Colonic mucosa (tissue), 4 donors: ENCODE measurements around the gene PARK7. TPM values are rescaled to one million over a fixed set of nuclear protein-coding genes. Genes with fewer than 3 reads are reported as not detected.

Source experiments
- DNase-seq: peaks from one replicate; pipeline ENCODE4 v3.0.0-alpha.2; 2020
- H3K27ac ChIP-seq: fragments of 200-600 bp; one replicate; pipeline ENCODE4 v1.8.0; 2021
- H3K27me3 ChIP-seq: fragments of 200-600 bp; one replicate; pipeline ENCODE4 v1.8.0; 2021
- H3K36me3 ChIP-seq: fragments of 200-600 bp; one replicate; pipeline ENCODE4 v1.8.0; 2021
- H3K4me1 ChIP-seq: fragments of 200-600 bp; one replicate; pipeline ENCODE4 v1.8.0; 2021; ENCODE audit warnings: mild to moderate bottlenecking
- H3K4me3 ChIP-seq: fragments of 200-600 bp; one replicate; pipeline ENCODE4 v1.8.0; 2021
- H3K9ac ChIP-seq, 2 donors: one replicate each; pipeline ENCODE4 v1.7.0; 2013; ENCODE audit warnings: control low read depth in 2 of 2, low read depth in 2 of 2, low read length in 2 of 2
- H3K9me3 ChIP-seq: fragments of 200-600 bp; one replicate; pipeline ENCODE4 v1.8.0; 2021
- intact Hi-C: fragments of 100-400 bp; cut with DNase I; formaldehyde crosslinking; loops from one replicate; pipeline ENCODE4 v1.14.1; 2022
- total RNA-seq, 2 donors: library from RNA; stranded (reverse); fragmentation: NEBNext Ultra II Directional in 1 of 2; extraction: Animal tissue kit (Norgen Biotek cat#: 25700) in 1 of 2; gene quantifications; one replicate each; pipeline ENCODE4 v1.2.1, GENCODE V29; 2021
- TF ChIP-seq, protein P1 (sequence below): fragments of 200-600 bp; IDR thresholded peaks from one replicate; pipeline ENCODE4 v1.8.0; 2022; ENCODE audit warnings: antibody characterized with exemption, mild to moderate bottlenecking
- donor health status: healthy.
- donor health status: DM: no; HTN: no; CAD: no.
- donor health status: DM: no; HTN: no; CAD: no.

The PARK7 gene
- total RNA-seq, 2 donors from 2014 or later = 184 to 330 TPM

DNA sequence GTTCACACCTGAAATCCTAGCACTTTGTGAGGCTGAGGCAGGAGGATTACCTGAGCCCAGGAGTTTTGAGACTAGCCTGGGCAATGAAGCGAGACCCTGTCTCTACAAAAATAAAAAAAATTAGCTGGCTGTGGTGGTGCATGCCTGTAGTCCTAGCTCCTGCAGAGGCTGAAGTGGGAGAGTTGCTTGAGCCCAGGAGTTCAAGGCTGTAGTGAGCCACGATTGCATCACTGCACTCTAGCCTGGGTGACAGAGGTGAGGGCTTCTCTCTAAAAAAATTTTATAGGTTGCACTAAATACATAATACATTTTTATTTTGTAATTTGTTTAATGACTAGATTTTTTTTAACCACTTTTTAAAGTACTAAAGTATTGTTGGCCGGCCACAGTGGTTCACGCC is 6.1 kb downstream of the PARK7 start:
- Histone ChIP-seq H3K9me3 (no peaks in the 10 kb centered on the region), H3K27ac (no peak overlapping the region), H3K4me3 (no peak overlapping the region), H3K36me3 (peaks cover 8% of the 10 kb centered on the region), H3K4me1 (peaks cover 6% of the 10 kb centered on the region), H3K9ac (no peak overlapping the region), H3K27me3 (no peaks in the 10 kb centered on the region)
- TF ChIP-seq, protein P1, sequence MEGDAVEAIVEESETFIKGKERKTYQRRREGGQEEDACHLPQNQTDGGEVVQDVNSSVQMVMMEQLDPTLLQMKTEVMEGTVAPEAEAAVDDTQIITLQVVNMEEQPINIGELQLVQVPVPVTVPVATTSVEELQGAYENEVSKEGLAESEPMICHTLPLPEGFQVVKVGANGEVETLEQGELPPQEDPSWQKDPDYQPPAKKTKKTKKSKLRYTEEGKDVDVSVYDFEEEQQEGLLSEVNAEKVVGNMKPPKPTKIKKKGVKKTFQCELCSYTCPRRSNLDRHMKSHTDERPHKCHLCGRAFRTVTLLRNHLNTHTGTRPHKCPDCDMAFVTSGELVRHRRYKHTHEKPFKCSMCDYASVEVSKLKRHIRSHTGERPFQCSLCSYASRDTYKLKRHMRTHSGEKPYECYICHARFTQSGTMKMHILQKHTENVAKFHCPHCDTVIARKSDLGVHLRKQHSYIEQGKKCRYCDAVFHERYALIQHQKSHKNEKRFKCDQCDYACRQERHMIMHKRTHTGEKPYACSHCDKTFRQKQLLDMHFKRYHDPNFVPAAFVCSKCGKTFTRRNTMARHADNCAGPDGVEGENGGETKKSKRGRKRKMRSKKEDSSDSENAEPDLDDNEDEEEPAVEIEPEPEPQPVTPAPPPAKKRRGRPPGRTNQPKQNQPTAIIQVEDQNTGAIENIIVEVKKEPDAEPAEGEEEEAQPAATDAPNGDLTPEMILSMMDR = no peak
- intact Hi-C loops = no loop called here
- no peak for DNase-seq

DNA sequence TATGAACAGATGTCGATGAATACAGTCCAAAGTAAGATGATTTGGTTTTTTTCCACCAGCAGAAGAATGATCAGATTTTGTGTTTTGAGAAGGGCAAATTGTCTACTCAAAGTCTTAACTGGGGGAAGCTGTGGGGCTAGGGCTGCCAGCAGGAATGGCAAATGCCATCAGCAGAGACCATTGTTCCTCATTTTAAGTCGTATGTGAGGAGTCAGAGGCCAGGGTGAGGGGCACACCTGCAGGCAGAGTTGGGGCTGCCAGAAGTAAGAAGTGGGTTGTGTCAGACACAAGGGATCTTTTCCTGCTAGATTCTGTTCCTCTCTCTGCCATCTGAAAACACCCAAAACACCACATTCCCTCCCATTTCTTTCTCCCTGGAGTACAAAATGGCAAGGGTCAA is 8.7 kb downstream of the PARK7 start:
- intact Hi-C loops = no loop called here
- Histone ChIP-seq H3K4me3 (no peak overlapping the region), H3K4me1 (no peaks in the 10 kb centered on the region), H3K27me3 (no peaks in the 10 kb centered on the region), H3K9ac (no peak overlapping the region), H3K27ac (no peak overlapping the region), H3K9me3 (no peaks in the 10 kb centered on the region), H3K36me3 (peaks cover 8% of the 10 kb centered on the region)
- TF ChIP-seq, protein P1 = no peak
- no peak for DNase-seq

DNA sequence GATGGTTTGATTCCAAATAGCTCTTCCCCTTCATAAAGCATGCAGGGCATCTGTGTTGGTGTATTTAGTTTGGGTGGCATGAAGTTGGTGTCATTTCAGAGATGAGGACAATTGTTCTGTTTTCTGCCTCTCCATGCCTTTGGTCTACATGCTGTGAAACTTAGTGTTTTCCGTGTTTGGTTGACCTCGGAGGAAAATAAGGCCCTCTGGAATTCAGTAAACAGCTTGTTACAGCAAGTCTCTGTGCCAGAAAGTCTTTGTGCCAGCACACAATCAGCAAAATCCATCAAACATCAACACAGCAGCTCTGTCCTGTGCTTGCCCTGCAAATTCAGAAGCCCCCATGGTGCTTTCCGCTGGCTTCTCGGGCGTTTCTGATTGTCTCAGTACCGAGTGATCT is 9.5 kb downstream of the PARK7 start:
- Histone ChIP-seq H3K9me3 (no peaks in the 10 kb centered on the region), H3K4me3 (no peak overlapping the region), H3K36me3 (peaks cover 8% of the 10 kb centered on the region), H3K27ac (no peak overlapping the region), H3K4me1 (no peaks in the 10 kb centered on the region), H3K9ac (no peak overlapping the region), H3K27me3 (no peaks in the 10 kb centered on the region)
- DNase-seq = no peak
- TF ChIP-seq, protein P1 = no peak
- intact Hi-C loops = no loop called here

DNA sequence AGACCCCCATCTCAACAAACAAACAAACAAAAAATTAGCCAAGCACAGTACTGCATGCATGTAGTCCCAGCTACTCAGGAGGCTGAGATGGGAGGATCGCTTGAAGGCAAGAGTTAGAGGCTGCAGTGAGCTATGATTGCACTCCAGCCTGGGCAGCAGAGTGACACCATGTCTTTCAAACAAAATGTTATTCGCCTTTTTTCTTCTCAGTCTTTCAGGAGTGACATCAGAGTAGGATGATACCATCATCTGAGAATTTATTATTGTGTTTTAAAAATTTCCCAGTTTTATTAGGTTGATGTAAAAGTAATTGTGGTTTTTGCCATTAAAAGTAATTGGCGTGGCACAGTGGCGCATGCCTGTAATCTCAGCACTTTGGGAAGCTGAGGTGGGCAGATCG is 10.8 kb downstream of the PARK7 start:
- Histone ChIP-seq H3K4me3 (no peak overlapping the region), H3K27me3 (no peaks in the 10 kb centered on the region), H3K4me1 (no peaks in the 10 kb centered on the region), H3K9ac (no peak overlapping the region), H3K27ac (no peak overlapping the region), H3K9me3 (no peaks in the 10 kb centered on the region), H3K36me3 (peaks cover 8% of the 10 kb centered on the region)
- intact Hi-C loops = no loop called here
- TF ChIP-seq, protein P1 = no peak
- DNase-seq = no peak

DNA sequence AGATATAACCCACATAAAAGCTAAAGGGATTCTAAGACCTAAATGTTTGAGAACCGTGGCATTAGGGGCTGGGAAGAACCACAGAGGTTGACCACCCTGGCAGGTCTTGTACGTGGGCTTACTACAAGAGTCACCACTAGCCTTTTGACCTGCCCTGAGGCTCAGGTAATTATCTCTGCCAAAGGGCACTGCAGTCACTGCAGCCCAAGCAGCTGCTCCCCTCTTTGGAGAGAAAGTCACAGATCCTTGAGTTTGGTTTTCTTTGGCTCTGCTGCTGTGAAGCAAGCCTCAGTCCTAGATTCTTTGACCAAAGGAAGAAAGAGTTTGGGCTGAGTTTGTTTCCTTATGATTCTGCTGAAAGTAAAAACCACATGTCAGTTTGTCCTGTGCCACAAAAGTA is 11.6 kb downstream of the PARK7 start:
- Histone ChIP-seq H3K36me3 (peaks cover 8% of the 10 kb centered on the region), H3K9me3 (no peaks in the 10 kb centered on the region), H3K27ac (no peak overlapping the region), H3K27me3 (no peaks in the 10 kb centered on the region), H3K4me1 (no peaks in the 10 kb centered on the region), H3K9ac (no peak overlapping the region), H3K4me3 (no peak overlapping the region)
- no peak for DNase-seq
- TF ChIP-seq, protein P1 = no peak
- intact Hi-C loops = no loop called here
